Effector memory CD4-positive, alpha-beta T cell (primary cell): ENCODE results near the gene PLCH1.
"Not testable (repeated sequence)": the region's sequence is repeated elsewhere in the genome, so short reads cannot be mapped to it uniquely, and the experiment has no call there.

Experiments
- DNase-seq, 3 donors: peaks; one replicate each; pipeline ENCODE4 v3.0.0-alpha.2; 2020
- H3K27ac ChIP-seq: 2 replicates; pipeline ENCODE4 v1.7.0; 2013; ENCODE audit warnings: mild to moderate bottlenecking, low read length, moderate library complexity; ENCODE audit not compliant: insufficient read depth, poor library complexity, severe bottlenecking
- H3K27me3 ChIP-seq: replicated peaks from 2 replicates; pipeline ENCODE4 v1.7.0; 2013; ENCODE audit warnings: mild to moderate bottlenecking, low read length; ENCODE audit not compliant: insufficient read depth, control insufficient read depth, poor library complexity, severe bottlenecking
- H3K36me3 ChIP-seq: 2 replicates; pipeline ENCODE4 v1.7.0; 2013; ENCODE audit warnings: mild to moderate bottlenecking, low read length, moderate library complexity; ENCODE audit not compliant: control insufficient read depth, insufficient read depth
- H3K4me1 ChIP-seq: 2 replicates; pipeline ENCODE4 v1.7.0; 2013; ENCODE audit warnings: low read length, mild to moderate bottlenecking; ENCODE audit not compliant: control insufficient read depth, insufficient read depth, poor library complexity, severe bottlenecking
- H3K4me3 ChIP-seq: 2 replicates; pipeline ENCODE4 v1.7.0; 2013; ENCODE audit warnings: low read length, low read depth, mild to moderate bottlenecking; ENCODE audit not compliant: insufficient read depth, poor library complexity, severe bottlenecking
- H3K9me3 ChIP-seq: 2 replicates; pipeline ENCODE4 v1.7.0; 2013; ENCODE audit warnings: mild to moderate bottlenecking, low read length, moderate library complexity; ENCODE audit not compliant: control insufficient read depth

PLCH1 gene

GRCh38 chr3:155409336-155409735 lies 335.5 kb downstream of the PLCH1 start:
- Histone ChIP-seq H3K27me3 (no peaks in the 10 kb centered on the region), H3K4me3 (no peak overlapping the region), H3K4me1 (no peaks in the 10 kb centered on the region), H3K36me3 (no peaks in the 10 kb centered on the region), H3K9me3 (no peaks in the 10 kb centered on the region), H3K27ac (no peak overlapping the region)
- no peak for DNase-seq

GRCh38 chr3:155407971-155408370 lies 336.9 kb downstream of the PLCH1 start:
- H3K27me3 ChIP-seq: no peaks in the 10 kb centered on the region
- no peaks in the 10 kb centered on the region for H3K9me3 ChIP-seq
- no peak for DNase-seq
- no peaks in the 10 kb centered on the region for H3K36me3 ChIP-seq
- H3K27ac ChIP-seq: no peak overlapping the region
- no peak overlapping the region for H3K4me3 ChIP-seq
- no peaks in the 10 kb centered on the region for H3K4me1 ChIP-seq

- Histone ChIP-seq H3K27me3 (no peaks in the 10 kb centered on the region), H3K27ac (no peak overlapping the region), H3K9me3 (no peaks in the 10 kb centered on the region), H3K4me1 (no peaks in the 10 kb centered on the region), H3K4me3 (no peak overlapping the region), H3K36me3 (no peaks in the 10 kb centered on the region)
- no peak for DNase-seq
Observed at GRCh38 chr3:155407331-155407730, 337.5 kb downstream of the PLCH1 start.

GRCh38 chr3:155404486-155404885 lies 340.4 kb downstream of the PLCH1 start:
- H3K9me3 ChIP-seq: no peaks in the 10 kb centered on the region

GRCh38 chr3:155402656-155403055 lies 342.2 kb downstream of the PLCH1 start:
- Histone ChIP-seq H3K4me1 (no peaks in the 10 kb centered on the region), H3K27me3 (no peaks in the 10 kb centered on the region), H3K36me3 (no peaks in the 10 kb centered on the region), H3K4me3 (no peak overlapping the region), H3K27ac (no peak overlapping the region), H3K9me3 (no peaks in the 10 kb centered on the region)
- DNase-seq: no peak

More at GRCh38 chr3:155404486-155404885, 340.4 kb downstream of the PLCH1 start:
- H3K27ac ChIP-seq: no peak overlapping the region
- no peaks in the 10 kb centered on the region for H3K27me3 ChIP-seq
- H3K36me3 ChIP-seq: no peaks in the 10 kb centered on the region
- no peak for DNase-seq
- H3K4me1 ChIP-seq: no peaks in the 10 kb centered on the region
- H3K4me3 ChIP-seq: no peak overlapping the region

GRCh38 chr3:155398046-155398445 lies 346.8 kb downstream of the PLCH1 start:
- H3K27me3 ChIP-seq: no peaks in the 10 kb centered on the region
- H3K36me3 ChIP-seq: no peaks in the 10 kb centered on the region
- no peak overlapping the region for H3K4me3 ChIP-seq
- H3K4me1 ChIP-seq: no peaks in the 10 kb centered on the region
- H3K27ac ChIP-seq: no peak overlapping the region
- no peak for DNase-seq
- H3K9me3 ChIP-seq: no peaks in the 10 kb centered on the region

DNA sequence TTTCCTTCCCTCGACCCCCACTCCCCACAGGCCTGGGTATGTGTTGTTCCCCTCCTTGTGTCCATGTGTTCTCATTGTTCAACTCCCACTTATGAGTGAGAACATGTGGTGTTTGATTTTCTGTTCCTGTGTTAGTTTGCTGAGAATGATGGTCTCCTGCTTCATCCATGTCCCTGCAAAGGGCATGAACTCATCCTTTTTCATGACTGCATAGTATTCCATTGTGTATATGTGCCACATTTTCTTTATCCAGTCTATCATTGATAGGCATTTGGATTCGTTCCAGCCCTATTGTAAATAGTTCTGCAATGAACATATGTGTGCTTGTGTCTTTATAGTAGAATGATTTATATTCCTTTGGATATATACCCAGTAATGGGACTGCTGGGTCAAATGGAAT lies 350.0 kb downstream of the PLCH1 start:
- not testable (repeated sequence) for H3K9me3 ChIP-seq, H3K27me3 ChIP-seq, H3K36me3 ChIP-seq, H3K4me3 ChIP-seq, H3K27ac ChIP-seq, DNase-seq, H3K4me1 ChIP-seq

GRCh38 chr3:155394240-155394639 lies 350.6 kb downstream of the PLCH1 start:
- H3K27me3 ChIP-seq: peaks cover 2% of the 10 kb centered on the region
- no peak for DNase-seq
- H3K4me1 ChIP-seq: no peaks in the 10 kb centered on the region
- H3K9me3 ChIP-seq: no peaks in the 10 kb centered on the region
- no peaks in the 10 kb centered on the region for H3K36me3 ChIP-seq
- no peak overlapping the region for H3K4me3 ChIP-seq
- H3K27ac ChIP-seq: no peak overlapping the region

DNA sequence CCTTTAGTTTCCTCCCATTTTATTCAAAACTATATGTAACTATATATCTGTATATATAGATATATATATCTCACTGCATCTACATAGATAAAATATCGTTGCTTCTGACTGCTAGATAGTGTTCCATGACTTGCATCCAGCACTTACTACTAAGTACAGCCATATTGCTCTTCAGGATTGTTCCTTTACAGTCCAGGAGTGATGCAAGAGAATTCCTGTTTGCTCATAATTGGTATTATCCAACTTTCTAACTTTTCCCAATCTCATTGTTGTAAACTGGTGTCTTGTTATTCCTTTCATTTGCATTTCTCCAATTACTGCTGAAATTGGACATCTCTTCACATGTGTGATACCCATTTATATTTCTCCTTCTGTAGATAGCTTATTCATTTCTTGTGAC lies 351.6 kb downstream of the PLCH1 start:
- H3K27me3 ChIP-seq: peaks cover 2% of the 10 kb centered on the region
- no peak overlapping the region for H3K4me3 ChIP-seq
- no peaks in the 10 kb centered on the region for H3K4me1 ChIP-seq
- H3K9me3 ChIP-seq: no peaks in the 10 kb centered on the region
- H3K27ac ChIP-seq: no peak overlapping the region
- no peaks in the 10 kb centered on the region for H3K36me3 ChIP-seq
- DNase-seq: no peak

DNA sequence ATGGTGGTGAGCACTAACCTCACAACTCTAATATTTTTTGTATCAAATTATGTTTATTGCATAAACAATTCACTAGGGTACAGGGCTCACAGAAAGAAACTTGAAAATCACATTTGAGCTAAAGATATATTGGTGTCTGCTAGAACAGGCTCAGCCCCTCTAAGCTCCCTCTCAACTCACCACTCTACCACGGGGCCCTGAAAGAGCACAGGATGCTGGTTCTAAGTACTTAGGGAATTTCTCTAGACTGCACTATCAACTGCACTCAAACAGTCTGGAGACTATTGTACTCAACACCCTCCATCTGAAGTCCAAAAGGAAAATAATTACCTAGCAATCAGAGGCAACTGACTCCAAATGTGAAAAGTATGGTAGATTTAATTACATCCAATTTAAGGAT lies 352.7 kb downstream of the PLCH1 start:
- Histone ChIP-seq H3K27me3 (peaks cover 2% of the 10 kb centered on the region), H3K4me1 (no peaks in the 10 kb centered on the region), H3K36me3 (no peaks in the 10 kb centered on the region), H3K9me3 (no peaks in the 10 kb centered on the region), H3K27ac (no peak overlapping the region), H3K4me3 (no peak overlapping the region)
- DNase-seq: no peak

DNA sequence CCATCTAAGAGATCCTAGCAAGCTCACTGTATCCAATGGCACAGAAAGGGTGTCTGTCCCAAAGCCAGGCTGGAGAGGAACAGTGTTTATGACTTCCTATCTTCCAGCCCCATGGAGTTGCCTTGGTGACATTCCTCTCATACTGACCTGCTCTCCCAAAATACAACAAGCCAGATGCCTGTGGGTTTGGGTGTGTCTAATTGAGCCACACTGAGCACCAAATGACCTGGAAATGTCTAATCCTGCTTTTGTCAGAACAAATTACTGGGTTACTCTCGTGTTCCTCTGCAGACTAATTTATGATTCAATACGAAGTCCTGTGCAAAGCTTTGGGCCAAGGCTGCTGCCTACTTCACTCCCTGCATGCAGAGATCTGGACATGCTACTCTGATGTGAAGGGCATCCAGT lies 353.3 kb downstream of the PLCH1 start:
- Histone ChIP-seq H3K9me3 (no peaks in the 10 kb centered on the region), H3K27ac (no peak overlapping the region)
- DNase-seq: no peak

More for the DNA sequence above, 353.3 kb downstream of the PLCH1 start:
- no peaks in the 10 kb centered on the region for H3K36me3 ChIP-seq
- H3K27me3 ChIP-seq: peaks cover 2% of the 10 kb centered on the region
- H3K4me1 ChIP-seq: no peaks in the 10 kb centered on the region
- H3K4me3 ChIP-seq: no peak overlapping the region
